Effector CD8-positive, alpha-beta T cell (primary cell): ENCODE data around the gene NUP58.

Experiments used
- DNase-seq: peaks from one replicate; lab custom pipeline; 2025; lab: John Stamatoyannopoulos, UW

Gene NUP58

GRCh38 chr13:25377244-25377962, 76.0 kb downstream of the NUP58 start:
- no peak for DNase-seq

GRCh38 chr13:25378528-25378927, 77.1 kb downstream of the NUP58 start:
- no peak for DNase-seq

DNA sequence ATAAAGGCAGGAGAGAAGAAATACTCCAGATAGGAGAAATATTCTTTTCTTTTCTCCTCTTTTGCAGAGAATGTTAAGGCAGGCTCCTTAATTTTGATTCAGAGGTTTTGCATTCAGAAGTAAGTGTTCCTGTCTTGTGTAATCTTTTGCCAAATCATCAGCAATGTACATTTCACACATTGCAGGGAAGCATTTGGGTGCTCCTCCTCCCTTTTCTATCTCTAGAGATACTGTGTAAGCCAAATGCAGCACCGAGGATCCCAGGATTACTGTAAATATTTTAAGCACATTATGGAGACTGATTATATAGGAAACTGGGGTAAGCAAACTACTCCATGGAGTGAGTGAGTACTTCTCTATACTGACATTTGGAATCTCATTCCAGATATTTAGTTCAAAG, 77.6 kb downstream of the NUP58 start:
- no peak for DNase-seq

DNA sequence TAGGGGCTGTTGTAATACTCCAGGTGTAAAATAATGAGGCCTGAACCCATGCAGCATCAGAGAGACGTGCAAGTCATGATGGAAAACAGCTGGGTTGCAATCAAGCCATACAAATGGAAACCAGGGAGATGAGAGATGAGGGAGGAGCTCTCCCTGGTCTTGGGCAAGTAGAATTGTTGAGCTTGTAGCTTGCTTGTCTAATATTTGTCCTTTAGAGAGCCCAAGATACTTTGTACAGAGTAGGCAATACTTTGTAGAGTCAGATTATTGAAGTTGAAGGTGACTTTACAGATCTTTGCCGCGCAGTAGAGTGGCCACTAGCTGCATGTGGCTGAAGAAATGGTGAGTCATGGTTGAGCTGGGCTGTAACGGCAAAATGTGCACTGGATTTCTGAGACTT, 78.7 kb downstream of the NUP58 start:
- no peak for DNase-seq

GRCh38 chr13:25380741-25381324, 79.4 kb downstream of the NUP58 start:
- DNase-seq: no peak

- no peak for DNase-seq
These were observed 83.5 kb downstream of the NUP58 start for GRCh38 chr13:25384758-25385410.

GRCh38 chr13:25391932-25392331, 90.5 kb downstream of the NUP58 start:
- DNase-seq: no peak
